ENCODE data around the gene HMCN1. TPM values are rescaled to one million over a fixed set of nuclear protein-coding genes. Genes with fewer than 3 reads are reported as not detected.

Gene HMCN1
- total RNA-seq, 1 experiment from 2014 or later, result under 0.01 TPM

- DNase-seq (ENCODE audit: low read depth), result no peak
These were observed 501.5 kb downstream of the HMCN1 start for GRCh38 chr1:186235696-186236095.

- DNase-seq (ENCODE audit: low read depth), result peak; percentile 77
These were observed 502.7 kb downstream of the HMCN1 start for GRCh38 chr1:186236921-186237320.

- no peak for DNase-seq (ENCODE audit: low read depth)
These were observed 505.0 kb downstream of the HMCN1 start for GRCh38 chr1:186239171-186239570.

GRCh38 chr1:186240436-186240835 is 506.2 kb downstream of the HMCN1 start:
- DNase-seq (ENCODE audit: low read depth), result no peak

All from LHCN-M2 (cell line).